NCI-H146 (cell line): ENCODE data around the gene CCDC141.
"Not testable (repeated sequence)": the region's sequence is repeated elsewhere in the genome, so short reads cannot be mapped to it uniquely, and the experiment has no call there.

Experiments
- DNase-seq: peaks from one replicate; lab custom pipeline; 2025; lab: John Stamatoyannopoulos, UW

The CCDC141 gene, protein sequence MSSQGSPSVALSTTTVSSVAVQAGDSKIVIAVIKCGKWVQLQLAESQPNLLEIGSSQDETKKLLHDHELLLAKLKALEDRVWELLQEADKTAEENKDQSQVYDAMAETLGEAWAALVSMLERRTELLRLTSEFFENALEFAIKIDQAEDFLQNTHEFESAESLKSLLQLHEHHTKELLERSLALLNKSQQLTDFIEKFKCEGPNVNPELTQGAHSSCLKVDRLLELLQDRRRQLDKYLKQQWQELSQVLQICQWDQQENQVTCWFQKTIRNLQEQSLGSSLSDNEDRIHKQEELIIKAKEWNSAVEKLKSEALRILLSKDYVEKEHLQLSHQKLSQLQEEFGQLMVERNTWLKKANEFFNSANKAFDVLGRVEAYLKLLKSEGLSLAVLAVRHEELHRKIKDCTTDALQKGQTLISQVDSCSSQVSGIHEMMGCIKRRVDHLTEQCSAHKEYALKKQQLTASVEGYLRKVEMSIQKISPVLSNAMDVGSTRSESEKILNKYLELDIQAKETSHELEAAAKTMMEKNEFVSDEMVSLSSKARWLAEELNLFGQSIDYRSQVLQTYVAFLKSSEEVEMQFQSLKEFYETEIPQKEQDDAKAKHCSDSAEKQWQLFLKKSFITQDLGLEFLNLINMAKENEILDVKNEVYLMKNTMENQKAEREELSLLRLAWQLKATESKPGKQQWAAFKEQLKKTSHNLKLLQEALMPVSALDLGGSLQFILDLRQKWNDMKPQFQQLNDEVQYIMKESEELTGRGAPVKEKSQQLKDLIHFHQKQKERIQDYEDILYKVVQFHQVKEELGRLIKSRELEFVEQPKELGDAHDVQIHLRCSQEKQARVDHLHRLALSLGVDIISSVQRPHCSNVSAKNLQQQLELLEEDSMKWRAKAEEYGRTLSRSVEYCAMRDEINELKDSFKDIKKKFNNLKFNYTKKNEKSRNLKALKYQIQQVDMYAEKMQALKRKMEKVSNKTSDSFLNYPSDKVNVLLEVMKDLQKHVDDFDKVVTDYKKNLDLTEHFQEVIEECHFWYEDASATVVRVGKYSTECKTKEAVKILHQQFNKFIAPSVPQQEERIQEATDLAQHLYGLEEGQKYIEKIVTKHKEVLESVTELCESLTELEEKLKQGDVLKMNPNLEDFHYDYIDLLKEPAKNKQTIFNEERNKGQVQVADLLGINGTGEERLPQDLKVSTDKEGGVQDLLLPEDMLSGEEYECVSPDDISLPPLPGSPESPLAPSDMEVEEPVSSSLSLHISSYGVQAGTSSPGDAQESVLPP (N-terminal part only)

DNA sequence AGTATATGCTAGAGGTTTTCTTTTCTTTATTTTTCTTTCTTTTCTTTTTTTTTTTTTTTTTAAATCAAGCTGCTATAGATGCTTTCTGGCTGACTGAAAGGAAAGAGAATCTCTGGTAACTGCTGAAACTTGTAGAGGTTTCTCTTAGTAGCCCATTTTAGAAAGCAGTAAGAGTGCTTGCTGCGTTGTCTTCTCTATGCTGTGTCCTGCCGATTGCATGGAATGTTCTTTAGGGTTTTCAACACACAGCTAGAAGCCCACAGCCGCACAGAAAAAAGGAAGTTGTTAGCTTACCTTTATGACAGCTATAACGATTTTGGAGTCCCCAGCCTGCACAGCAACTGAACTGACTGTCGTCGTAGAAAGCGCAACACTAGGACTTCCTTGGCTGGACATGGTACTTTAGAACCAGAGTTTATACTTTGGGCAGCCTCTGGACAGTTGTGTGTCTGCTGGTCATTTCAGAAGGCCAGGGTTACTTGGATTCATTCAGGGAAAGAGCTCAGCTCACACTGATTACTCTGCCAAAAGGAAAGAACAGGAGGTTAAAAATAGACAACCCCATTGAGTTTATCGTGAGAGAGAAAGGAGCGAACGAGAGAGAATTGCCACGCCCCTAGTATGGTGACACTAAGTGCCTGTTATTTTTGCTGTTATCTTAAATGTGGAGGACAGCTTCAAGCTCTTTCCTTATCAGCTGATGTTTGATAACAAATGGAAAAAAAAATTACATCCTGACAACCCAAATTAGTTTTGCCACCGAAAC lies at the start of gene CCDC141:
Gene CCDC141, minus strand, starts transcription at position 592 of the 766 bp plus-strand sequence. Its CDS starts 196 bp downstream, at position 396.
- no peak for DNase-seq

DNA sequence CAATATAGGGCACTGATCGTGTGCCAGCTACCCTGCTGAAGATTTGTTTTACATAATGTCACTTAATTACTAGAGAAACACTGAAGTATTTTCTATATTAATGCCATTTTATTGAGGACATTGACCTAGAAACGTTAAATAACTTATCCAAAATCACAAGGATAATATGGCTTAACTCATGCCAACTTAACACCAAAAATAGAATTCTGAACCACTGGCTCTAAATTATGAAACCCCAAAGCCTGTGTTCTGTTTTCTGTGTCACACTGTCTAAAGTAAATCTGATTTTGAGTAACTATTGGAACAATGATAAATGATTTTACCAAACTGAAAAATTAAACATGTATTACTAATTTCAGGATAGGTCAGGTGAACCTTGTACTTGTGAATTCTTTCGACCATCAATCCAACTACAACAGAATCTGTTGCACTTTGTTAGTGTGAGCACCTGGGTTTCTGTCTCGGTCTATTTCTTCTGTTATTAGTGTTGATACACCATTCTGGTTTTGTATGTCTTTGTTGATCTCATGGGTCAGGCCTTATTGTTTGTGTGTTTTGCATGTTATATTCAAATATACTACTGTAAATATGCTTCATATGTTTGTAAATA lies 48.2 kb upstream of the CCDC141 start:
- DNase-seq, result no peak

DNA sequence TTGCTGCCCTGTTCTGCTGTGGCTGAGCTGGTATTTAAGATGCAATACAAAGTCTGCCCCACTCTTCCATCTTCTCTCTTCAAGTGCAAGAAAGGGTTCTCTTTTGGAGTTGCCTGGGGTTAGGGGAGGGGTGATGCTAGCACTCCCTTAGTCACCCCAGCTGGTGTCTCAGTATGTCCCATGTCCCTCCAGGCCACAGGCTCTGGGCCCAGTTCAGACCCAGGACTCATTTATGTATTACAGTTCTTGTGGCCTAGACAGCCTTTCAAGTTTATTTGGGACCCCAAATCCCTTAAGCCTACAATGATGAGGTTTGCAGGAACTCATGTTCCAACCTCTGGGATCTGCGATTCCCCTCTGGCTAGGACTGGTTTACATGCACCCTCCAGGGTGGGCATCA lies 47.2 kb upstream of the CCDC141 start:
- DNase-seq, result no peak

GRCh38 chr2:179096090-179096489 lies 46.2 kb upstream of the CCDC141 start:
- peak; percentile 53 for DNase-seq

GRCh38 chr2:179092912-179093311 lies 43.0 kb upstream of the CCDC141 start:
- DNase-seq, result not testable (repeated sequence)

DNA sequence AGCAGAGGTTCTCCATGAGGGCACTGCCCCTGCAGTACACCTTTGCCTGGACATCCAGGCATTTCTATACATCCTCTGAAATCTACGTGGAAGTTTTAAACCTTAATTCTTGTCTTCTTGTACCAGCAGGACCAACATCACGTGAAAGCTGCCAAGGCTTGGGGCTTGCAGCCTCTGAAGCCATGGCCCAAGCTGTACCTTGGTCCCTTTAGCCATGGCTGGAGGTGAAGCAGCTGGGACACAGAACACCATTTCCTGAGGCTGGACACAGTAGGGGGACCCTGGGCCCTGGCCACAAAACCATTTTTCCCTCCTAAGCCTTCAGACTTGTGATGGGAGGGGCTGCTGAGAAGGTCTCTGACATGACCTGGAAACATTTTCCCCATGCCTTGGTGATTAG lies 32.8 kb upstream of the CCDC141 start:
- DNase-seq, result no peak

GRCh38 chr2:179081954-179082353 lies 32.0 kb upstream of the CCDC141 start:
- DNase-seq, result no peak

DNA sequence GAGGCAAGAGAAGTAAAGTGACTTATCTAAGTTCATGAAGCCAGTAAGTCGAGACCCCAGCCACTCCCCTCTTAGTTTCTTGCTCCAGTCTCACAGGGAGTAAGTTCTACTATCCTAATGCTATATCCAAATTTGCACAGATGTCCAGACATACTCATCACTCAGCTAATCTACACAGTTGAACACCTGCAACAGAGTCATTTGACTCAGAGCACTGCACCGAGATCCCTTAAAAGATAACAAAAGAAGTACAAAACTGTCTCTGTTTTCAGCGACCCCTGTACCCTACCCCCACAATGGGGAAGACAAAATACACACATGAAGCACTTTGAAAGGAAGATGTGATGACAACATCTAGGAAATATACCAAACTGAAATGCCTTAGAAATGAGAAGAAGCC lies 22.6 kb upstream of the CCDC141 start:
- DNase-seq, result no peak

- no peak for DNase-seq
Observed at GRCh38 chr2:179071810-179072355, 21.9 kb upstream of the CCDC141 start.

- DNase-seq, result no peak
Observed at GRCh38 chr2:179070895-179071294, 21.0 kb upstream of the CCDC141 start.

DNA sequence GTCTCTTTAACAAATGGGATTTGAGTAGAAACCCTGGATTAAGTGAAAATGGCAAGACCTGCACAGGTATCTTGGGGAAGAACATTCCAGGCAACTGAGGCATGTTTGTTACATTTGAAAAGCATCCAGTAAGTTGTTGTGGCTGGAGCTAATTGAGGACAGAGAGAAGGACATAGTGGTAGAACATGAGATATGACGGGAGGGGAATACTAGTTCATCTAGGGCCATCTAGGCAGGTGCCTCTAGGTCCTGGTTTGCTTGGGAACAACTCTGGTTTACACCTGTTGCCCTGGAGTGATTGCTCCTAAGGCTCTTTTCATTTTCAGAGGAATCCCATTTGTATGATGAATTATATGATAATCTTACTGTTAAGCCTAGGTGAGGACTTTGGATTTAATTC lies 19.7 kb upstream of the CCDC141 start:
- DNase-seq, result no peak

- DNase-seq, result no peak
Observed at GRCh38 chr2:179068991-179069643, 19.2 kb upstream of the CCDC141 start.

DNA sequence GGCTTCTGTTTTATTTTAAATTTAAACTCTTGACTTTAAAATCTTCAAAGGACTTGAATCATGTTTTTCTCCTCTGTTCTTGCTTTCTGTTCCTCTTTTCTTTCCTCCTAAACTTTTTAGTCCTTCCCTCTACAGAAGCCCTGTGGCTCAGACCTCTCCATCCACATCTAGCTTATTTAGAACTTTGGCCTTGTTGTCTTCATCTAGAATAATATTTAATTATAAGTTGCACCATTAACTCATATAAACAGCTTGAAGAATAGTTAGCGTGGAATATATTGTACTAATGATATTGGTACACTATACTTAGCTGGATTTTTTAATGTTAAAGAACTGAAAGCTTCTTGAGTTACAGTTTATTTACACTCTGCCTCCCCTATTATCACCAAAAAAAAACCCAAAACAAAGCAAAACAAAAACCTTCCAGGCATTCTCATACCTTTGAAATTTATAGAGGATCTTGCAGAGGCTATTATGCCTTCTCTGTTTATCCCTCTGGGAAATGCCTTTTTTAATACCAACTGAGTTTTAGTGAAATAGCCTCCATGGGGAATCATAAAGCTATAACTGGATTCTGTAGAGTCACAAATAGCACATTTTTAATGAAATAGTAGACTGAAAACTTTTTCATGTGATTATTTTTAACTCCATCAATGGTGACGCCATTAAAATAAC lies 9.2 kb upstream of the CCDC141 start:
- DNase-seq, result no peak

GRCh38 chr2:179057737-179058136 lies 7.8 kb upstream of the CCDC141 start:
- no peak for DNase-seq

- not testable (repeated sequence) for DNase-seq
Observed at GRCh38 chr2:179053568-179053967, 3.6 kb upstream of the CCDC141 start.

DNA sequence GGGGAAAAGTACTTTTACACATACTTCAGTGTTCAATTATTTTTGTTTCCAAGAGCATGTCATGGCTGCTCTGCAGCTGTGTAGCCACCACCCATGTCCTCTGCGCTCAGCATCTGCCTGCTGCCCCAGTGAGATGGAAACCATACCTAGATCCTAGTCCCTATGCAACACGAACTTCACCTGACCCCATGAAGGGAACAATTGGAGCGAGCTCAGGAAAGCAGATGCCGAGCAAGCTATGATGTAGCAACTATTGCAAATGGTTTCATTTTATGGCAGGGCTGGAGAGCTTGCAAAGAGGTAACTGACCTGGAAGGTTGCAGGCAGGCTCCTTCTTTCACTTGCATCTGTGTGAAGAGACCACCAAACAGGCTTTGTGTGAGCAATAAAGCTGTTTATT lies 1.3 kb upstream of the CCDC141 start:
- no peak for DNase-seq

GRCh38 chr2:179050755-179051154 lies 818 bp upstream of the CCDC141 start:
- DNase-seq, result no peak

GRCh38 chr2:179049203-179049545 lies 763 bp downstream of the CCDC141 start:
- DNase-seq, result no peak

DNA sequence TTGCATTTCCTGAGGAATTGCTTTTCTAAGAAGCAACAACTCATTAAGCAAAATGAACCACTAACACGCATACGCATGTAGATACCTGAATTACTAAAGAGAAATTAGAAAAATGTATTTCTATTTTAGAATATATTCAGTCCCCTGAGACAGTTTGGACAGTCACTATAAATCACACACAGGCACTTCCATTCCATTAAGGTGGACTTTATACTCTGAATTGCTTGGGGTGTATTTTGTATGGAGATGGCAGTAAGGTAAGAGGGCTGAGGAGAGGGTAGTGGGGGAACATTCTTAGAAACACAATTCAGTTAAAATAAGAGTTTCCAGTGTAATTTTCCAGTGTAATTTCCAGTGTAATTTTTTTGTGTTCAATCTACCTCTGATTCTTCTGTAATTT lies 1.8 kb downstream of the CCDC141 start:
- DNase-seq, result no peak

- DNase-seq, result not testable (repeated sequence)
Observed at GRCh38 chr2:179045602-179046001, 4.3 kb downstream of the CCDC141 start.
